Measurements from ENCODE around the gene KDM4B.

KDM4B gene

GRCh38 chr19:5141850-5142724 is 173.2 kb downstream of the KDM4B start:
- no peak for DNase-seq

DNA sequence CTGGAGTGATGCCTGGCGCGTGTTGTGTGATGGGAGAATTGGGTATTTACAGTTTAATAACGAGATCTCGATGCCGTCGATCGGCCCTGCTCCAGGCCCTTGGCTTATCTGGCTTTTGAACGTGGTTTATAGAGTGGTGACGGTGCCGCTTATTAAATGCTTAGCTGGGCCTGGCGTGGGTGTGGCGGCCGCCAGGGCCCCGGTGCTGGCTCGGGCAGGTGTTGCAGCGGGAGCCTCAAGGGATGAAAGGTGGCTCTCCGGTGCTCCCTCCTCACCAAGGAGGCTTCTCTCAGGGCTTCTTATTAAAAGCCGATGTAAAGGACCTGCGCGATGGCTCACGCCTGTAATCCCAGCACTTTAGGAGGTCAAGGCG is 173.8 kb downstream of the KDM4B start:
- peak; percentile 44 for DNase-seq

- DNase-seq: no peak
Measured at GRCh38 chr19:5143471-5144411, 174.8 kb downstream of the KDM4B start.

- DNase-seq: no peak
Measured at GRCh38 chr19:5144545-5145179, 175.7 kb downstream of the KDM4B start.

DNA sequence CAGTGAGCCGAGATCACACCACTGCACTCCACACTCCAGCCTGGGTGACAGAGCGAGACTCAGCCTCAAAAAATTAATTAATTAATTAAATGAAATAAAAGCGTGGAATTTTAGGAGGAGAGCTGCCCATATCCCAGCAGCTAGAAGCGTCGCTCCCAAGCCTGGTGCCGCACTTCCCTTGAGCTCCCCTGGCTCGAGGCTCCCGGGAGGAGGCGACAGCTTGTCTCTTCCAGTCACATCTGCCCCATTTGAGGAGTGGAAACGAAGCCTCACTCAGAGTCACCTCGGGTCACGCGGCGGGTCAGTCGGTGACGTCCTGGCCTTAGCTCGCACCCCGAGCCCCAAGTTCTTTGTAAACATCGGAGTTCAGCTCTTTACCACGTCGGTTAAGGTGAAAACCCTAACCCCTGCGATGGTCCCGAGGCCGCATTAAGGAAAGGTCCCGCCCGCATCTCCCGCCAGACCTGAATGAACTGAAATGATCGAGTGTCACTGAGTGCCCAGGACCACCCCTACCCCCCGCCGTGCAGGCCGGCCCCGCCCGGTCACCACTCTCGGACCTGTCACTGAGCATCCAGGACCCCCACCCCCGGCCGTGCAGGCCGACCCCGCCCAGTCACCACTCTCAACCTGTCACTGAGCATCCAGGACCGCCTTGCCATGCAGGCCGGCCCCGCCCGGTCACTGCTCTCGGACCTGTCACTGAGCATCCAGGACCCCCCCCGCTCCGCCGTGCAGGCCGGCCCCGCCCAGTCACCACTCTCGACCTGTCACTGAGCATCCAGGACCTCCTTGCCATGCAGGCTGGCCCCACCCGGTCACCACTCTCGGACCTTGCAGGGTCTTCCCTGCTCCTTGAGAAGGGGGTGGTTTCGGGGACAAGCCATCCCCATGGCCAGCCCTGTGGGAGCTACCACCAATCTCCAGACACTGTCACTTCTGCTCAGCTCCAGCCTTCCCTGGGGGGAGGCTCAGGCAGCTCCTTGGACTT is 176.9 kb downstream of the KDM4B start:
- DNase-seq: no peak

DNA sequence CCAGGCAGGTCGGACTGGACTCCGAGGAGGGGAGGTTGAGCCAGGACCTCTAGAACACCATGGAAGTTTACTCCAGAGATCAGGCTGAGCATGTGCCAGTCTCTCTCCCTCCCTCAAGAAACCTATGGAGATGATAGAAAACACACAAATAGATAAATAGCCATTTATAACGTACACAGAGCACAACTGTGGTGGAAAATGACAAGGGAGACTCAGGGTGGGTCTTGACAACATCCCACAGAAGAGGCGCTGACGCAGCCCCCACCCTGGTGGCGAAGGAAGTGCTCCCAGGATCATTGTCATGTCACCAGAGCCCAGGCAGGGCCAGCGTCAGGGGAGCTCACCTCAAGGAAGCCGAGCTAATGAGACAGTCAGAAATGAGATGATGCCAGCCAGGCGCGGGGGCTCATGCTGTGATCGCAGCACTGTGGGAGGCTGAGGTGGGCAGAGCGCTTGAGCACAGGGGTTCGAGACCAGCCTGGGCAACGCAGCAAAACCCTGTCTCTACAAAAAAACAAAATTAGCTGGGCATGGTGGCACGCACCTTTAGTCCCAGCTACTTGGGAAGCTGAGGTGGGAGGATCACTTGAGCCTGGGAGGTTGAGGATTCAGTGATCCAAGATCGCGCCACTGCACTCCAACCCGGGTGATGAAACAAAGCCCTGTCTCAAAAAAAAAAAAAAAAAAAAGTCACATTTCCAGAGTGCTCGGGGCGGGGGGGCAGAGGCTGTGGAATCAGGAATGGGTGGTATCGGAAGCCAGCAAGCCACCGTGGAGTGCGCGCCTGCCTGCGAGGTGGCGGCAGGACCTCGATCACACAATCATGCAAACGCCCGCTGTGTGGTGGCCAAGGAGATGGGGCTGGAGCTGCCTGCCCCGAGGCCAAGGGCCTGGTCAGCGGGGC is 178.4 kb downstream of the KDM4B start:
- DNase-seq: no peak

DNA sequence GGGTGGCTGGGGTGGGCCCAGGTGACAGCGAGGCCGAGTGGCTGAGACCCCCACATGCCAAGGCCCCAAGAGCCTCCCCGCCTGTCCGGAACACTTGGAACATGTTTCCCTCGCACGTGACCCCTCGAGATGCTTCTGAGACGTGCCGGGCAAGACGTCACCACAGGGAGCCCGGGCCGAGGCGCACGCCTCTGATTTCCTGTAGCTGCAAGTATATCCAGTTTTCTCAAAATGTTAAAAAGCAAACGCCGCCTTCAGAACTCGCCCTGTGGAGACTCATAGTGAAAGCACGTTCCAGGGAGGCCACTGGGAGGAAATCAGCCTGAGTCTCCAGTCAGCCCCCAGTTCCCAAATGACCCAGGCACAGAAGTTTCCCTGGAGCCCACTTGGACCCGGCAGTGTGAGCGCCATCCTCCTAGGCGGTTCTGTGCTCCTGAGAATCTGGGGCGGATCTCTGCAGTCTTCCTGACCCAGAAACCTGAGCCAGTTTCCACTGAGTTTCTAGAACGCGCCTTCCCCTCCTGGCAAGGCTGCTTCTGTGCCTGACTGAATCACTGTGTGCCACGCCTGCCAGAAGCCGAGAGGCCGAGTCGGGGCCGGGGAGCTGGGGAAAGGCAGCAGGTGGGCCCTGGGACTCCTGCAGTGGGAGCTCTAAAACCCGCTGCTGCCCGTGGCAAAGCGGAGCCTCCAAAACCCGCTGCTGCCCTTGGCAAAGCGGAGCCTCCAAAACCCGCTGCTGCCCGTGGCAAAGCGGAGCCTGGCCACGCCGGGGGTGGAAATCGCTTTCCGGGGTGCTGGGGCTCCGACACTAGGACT is 179.3 kb downstream of the KDM4B start:
- DNase-seq: no peak

DNA sequence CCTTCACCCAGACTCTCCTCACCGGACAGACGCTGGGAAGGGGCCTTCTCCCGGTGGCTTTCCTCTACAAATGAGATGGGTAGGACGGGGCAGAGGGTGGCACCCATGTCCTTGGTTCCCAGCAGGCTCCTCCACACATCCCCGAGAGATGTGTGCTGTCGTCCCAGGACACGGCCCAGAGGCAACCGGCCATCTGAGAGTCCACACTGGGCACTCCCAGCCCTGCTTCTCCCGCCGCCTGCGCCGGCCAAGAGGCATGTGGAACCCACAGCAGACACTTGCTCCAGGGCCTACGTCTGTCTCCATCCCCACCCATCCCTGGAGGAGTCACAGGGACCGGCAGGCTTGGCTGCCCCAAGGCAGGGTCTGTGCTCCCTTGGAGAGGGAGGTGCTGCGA is 179.9 kb downstream of the KDM4B start:
- DNase-seq: no peak

- DNase-seq: no peak
Measured at GRCh38 chr19:5149508-5149907, 180.6 kb downstream of the KDM4B start.

DNA sequence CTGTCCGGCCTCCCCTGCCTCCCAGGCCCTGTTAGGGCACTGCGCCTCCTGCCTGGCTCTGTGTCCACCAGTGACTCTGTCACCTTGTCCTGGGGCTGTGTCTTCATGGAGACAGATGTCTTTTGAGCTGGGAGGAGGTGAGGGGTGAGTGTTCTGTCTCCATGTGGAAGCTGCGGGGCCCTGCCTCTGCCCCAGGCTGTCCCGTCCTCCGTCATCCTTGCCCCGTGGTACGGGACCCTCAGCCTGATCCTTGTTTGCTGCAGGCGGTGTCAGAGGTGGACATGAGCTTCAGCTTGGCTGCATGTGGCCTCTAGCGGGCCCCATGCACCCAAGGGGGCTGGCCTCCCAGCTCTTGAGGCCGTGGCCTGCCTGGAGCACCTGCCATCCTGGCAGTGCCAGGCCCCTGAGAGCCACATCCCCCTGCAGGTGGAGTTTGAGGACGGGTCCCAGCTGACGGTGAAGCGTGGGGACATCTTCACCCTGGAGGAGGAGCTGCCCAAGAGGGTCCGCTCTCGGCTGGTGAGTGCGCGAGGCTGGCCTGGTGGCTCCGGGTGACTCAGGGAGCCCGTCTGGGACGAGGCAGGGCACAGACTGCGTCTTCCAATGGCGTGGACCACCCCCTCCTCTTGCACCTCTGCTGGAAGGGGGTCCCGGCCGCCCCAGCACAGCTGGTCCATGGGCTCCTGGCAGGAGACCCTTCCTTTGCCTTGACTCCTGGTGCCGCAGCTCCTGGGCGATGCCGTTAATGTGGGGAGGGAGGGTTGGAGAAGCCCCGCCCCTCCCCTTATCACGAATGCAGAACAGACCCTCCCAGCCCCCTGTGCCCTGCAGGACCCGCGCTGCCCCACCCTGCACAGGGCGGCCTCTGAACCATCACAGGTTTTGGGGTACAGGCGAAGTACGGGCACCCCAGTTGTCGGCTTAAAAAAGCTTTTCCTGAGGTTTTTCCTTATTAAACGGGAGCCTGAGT is 181.3 kb downstream of the KDM4B start:
- DNase-seq: no peak

GRCh38 chr19:5150902-5151741 is 182.2 kb downstream of the KDM4B start:
- DNase-seq: no peak

GRCh38 chr19:5152013-5152763 is 183.3 kb downstream of the KDM4B start:
- no peak for DNase-seq

DNA sequence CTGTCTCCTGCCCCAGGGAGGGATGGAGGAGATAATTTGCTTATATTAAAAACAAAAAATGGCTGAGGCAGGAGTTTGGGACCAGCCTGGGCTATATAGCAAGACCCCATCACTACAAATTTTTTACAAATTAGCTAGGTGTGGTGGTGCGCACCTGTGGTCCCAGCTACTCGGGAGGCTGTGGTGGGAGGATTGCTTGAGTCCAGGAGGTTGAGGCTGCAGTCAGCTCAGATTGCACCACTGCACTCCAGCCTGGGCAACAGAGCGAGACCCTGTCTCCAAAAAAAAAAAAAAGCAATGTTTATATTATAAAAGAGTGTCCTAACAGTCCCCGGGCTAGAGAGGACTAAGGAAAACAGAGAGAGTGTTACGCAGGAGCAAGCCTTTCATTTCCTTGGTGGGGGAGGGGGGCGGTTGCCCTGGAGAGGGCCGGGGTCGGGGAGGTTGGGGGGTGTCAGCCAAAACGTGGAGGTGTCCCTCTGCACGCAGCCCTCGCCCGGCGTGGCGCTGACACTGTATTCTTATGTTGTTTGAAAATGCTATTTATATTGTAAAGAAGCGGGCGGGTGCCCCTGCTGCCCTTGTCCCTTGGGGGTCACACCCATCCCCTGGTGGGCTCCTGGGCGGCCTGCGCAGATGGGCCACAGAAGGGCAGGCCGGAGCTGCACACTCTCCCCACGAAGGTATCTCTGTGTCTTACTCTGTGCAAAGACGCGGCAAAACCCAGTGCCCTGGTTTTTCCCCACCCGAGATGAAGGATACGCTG is 184.0 kb downstream of the KDM4B start:
- no peak for DNase-seq

- no peak for DNase-seq
Measured at GRCh38 chr19:5153601-5154128, 184.8 kb downstream of the KDM4B start.

DNA sequence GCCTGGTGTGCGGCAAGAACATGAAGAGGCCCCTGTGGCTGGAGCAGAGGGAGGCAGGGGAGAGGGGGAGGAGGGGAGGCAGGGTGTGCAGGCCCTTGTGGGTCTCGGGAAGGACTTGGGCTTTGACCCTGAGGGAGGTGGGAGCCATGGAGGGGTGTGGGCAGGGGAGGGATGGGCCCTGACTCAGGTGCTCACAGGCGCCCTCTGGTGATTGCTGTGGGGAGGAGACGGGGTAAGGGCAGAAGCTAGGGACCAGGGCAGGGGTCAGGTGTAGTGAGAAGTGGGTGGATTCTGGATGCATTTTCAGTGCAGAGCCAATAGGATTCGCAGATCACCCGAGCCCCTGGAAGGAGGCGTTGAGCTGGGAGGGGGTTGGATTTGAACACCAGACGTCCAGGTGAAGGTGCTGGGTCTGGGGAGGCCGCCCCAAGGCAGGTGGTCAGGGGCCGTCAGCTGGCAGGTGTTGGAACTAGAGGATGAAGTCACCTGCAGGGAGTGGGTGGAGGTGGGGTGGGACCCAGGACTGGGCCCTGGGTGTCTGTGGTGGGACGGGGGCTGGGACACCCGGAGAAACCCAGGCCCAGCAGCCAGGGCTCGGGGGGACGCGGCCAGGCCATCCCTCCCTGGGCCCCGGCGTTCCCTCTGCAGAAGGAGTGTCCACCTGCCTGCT is 185.4 kb downstream of the KDM4B start:
- DNase-seq: no peak

Data from NCI-H1092 treated with DMSO at 0.1 percent for 48 hours (cell line).